Neuronal stem cell (in vitro differentiated cells): Measurements from ENCODE around the gene CCDC30.

Experiments
- DNase-seq: peaks from one replicate; pipeline ENCODE4 v3.0.0-alpha.2; 2013; ENCODE audit warnings: low spot score
- H2AFZ ChIP-seq: one replicate; pipeline ENCODE4 v1.6.1; 2013; ENCODE audit warnings: mild to moderate bottlenecking, low read length, inconsistent platforms
- H2AK5ac ChIP-seq: 2 replicates; pipeline ENCODE4 v1.6.1; 2013; ENCODE audit warnings: low read depth, mild to moderate bottlenecking, inconsistent platforms, low read length, moderate library complexity, mixed read lengths
- H2BK120ac ChIP-seq: 2 replicates; pipeline ENCODE4 v1.6.1; 2013; ENCODE audit warnings: low read depth, mild to moderate bottlenecking, inconsistent platforms, low read length, moderate library complexity, mixed read lengths
- H2BK12ac ChIP-seq: one replicate; pipeline ENCODE4 v1.6.1; 2013; ENCODE audit warnings: low read length, inconsistent platforms
- H2BK15ac ChIP-seq: 2 replicates; pipeline ENCODE4 v1.6.1; 2013; ENCODE audit warnings: mild to moderate bottlenecking, low read length, inconsistent platforms, mixed read lengths
- H2BK5ac ChIP-seq: one replicate; pipeline ENCODE4 v1.6.1; 2013; ENCODE audit warnings: inconsistent platforms, mild to moderate bottlenecking, low read length, moderate library complexity
- H3K14ac ChIP-seq: one replicate; pipeline ENCODE4 v1.6.1; 2013; ENCODE audit warnings: low read length, inconsistent platforms
- H3K18ac ChIP-seq: 2 replicates; pipeline ENCODE4 v1.6.1; 2013; ENCODE audit warnings: low read length, inconsistent platforms
- H3K23ac ChIP-seq: 2 replicates; pipeline ENCODE4 v1.6.1; 2013; ENCODE audit warnings: low read depth, mild to moderate bottlenecking, mixed read lengths, low read length, inconsistent platforms; ENCODE audit not compliant: poor library complexity
- H3K27ac ChIP-seq: replicated peaks from 3 replicates; pipeline ENCODE4 v1.5.1; 2013; ENCODE audit warnings: low read length, inconsistent platforms
- H3K27me3 ChIP-seq, 3 experiments: 2 replicates each; pipeline ENCODE4 v1.6.1; 2013; ENCODE audit warnings: low read length in 3 of 3, mild to moderate bottlenecking in 2 of 3, inconsistent platforms in 1 of 3, low read depth in 1 of 3, mixed read lengths in 1 of 3, moderate library complexity in 1 of 3; ENCODE audit not compliant: control insufficient read depth in 3 of 3, insufficient read depth in 3 of 3
- H3K36me3 ChIP-seq, 2 donors: replicated peaks in 1 of 2; 2 replicates each; pipeline ENCODE4 v1.6.1; 2013; ENCODE audit warnings: low read length in 2 of 2; ENCODE audit not compliant: control insufficient read depth in 2 of 2, insufficient read depth in 2 of 2
- H3K4ac ChIP-seq: 2 replicates; pipeline ENCODE4 v1.6.1; 2013; ENCODE audit warnings: inconsistent platforms, mild to moderate bottlenecking, low read length, moderate library complexity
- H3K4me1 ChIP-seq, 2 donors: 1 replicate in 1 of 2; 2 replicates in 1 of 2; pipeline ENCODE4 v1.6.1; 2013; ENCODE audit warnings: low read length in 2 of 2, low read depth in 1 of 2; ENCODE audit not compliant: control insufficient read depth in 2 of 2, insufficient read depth in 1 of 2
- H3K4me2 ChIP-seq: one replicate; pipeline ENCODE4 v1.6.1; 2013; ENCODE audit warnings: mild to moderate bottlenecking, low read length, inconsistent platforms; ENCODE audit not compliant: insufficient read depth, poor library complexity, severe bottlenecking
- H3K4me3 ChIP-seq, 2 donors: 2 replicates each; pipeline ENCODE4 v1.5.1; 2013; ENCODE audit warnings: low read length in 2 of 2, mild to moderate bottlenecking in 2 of 2, inconsistent platforms in 1 of 2, moderate library complexity in 1 of 2
- H3K79me1 ChIP-seq: one replicate; pipeline ENCODE4 v1.6.1; 2013; ENCODE audit warnings: low read depth, mild to moderate bottlenecking, inconsistent platforms, low read length, moderate library complexity
- H3K9ac ChIP-seq: one replicate; pipeline ENCODE4 v1.6.1; 2013; ENCODE audit warnings: mild to moderate bottlenecking, low read depth, low read length, inconsistent platforms; ENCODE audit not compliant: poor library complexity
- H3K9me3 ChIP-seq, 2 donors: replicated peaks in 1 of 2; 2 replicates each; pipeline versions ENCODE3 to v1.6.1; 2013; ENCODE audit warnings: low read length in 2 of 2, mild to moderate bottlenecking in 2 of 2, inconsistent platforms in 1 of 2, low read depth in 1 of 2, mixed read lengths in 1 of 2, moderate library complexity in 1 of 2; ENCODE audit not compliant: control insufficient read depth in 2 of 2, insufficient read depth in 1 of 2
- H4K8ac ChIP-seq: one replicate; pipeline ENCODE4 v1.6.1; 2013; ENCODE audit warnings: low read depth, mild to moderate bottlenecking, inconsistent platforms, low read length, moderate library complexity
- H4K91ac ChIP-seq: one replicate; pipeline ENCODE4 v1.6.1; 2013; ENCODE audit warnings: low read length, low read depth, mild to moderate bottlenecking, inconsistent platforms; ENCODE audit not compliant: poor library complexity
- WGBS, 2 donors: extraction: QIAGEN DNeasy Blood & Tissue Kit; methylation state at CpG; one replicate each; pipeline ENCODE4 v1.1.7; 2013; ENCODE audit warnings: missing lambda C conversion rate in 2 of 2, mixed read lengths in 1 of 2; ENCODE audit not compliant: insufficient read length in 2 of 2, insufficient replicate concordance in 1 of 2; ENCODE audit errors: extremely low coverage in 2 of 2; 5-methylcytosine and 5-hydroxymethylcytosine counted together

CCDC30 gene

DNA sequence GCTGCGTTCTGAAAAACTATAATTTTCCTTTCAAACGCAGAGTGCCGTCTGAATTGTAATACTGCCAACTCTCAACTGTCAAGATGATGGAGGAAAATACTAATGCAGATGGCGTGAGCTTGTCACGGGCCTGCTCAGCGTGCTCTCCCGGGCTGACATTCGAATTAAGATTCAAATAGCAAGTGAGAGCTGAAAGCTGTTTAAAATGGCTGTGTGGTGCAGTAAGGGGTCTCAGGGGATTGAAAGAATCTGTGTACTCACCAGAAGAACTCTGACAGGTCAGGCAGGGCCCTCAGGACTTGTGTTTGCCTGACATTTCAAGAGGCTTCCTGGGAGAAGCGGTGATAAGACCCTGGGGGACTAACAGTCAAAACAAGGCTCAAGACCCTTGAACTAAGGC lies 40.3 kb upstream of the CCDC30 start:
- H2BK12ac ChIP-seq: no peak overlapping the region
- no peak overlapping the region for H2BK5ac ChIP-seq
- no peak overlapping the region for H3K4me3 ChIP-seq
- H2AK5ac ChIP-seq: no peak overlapping the region
- no peak overlapping the region for H3K23ac ChIP-seq
- no peak overlapping the region for H3K4ac ChIP-seq
- H3K27ac ChIP-seq: no peak overlapping the region
- peaks cover 2 to 4% of the 10 kb centered on the region in 2 donors for H3K4me1 ChIP-seq
- no peak overlapping the region for H4K8ac ChIP-seq
- no peak overlapping the region for H4K91ac ChIP-seq
- no peak overlapping the region for H3K4me2 ChIP-seq
- peak overlapping the region; percentile 15 for H2AFZ ChIP-seq
- H3K36me3 ChIP-seq: no peaks in the 10 kb centered on the region
- no peak for DNase-seq
- H3K9me3 ChIP-seq: no peaks in the 10 kb centered on the region
- no peak overlapping the region for H3K14ac ChIP-seq
- H3K27me3 ChIP-seq: peaks cover 0 to 33% (median 0%) of the 10 kb centered on the region in 3 experiments
- no peak overlapping the region for H3K9ac ChIP-seq
- WGBS, 2 donors: no CpG with 5 or more reads among the region's 9 CpGs
- H2BK15ac ChIP-seq: no peak overlapping the region
- H2BK120ac ChIP-seq: no peak overlapping the region
- peaks cover 2% of the 10 kb centered on the region for H3K79me1 ChIP-seq
- H3K18ac ChIP-seq: no peak overlapping the region

DNA sequence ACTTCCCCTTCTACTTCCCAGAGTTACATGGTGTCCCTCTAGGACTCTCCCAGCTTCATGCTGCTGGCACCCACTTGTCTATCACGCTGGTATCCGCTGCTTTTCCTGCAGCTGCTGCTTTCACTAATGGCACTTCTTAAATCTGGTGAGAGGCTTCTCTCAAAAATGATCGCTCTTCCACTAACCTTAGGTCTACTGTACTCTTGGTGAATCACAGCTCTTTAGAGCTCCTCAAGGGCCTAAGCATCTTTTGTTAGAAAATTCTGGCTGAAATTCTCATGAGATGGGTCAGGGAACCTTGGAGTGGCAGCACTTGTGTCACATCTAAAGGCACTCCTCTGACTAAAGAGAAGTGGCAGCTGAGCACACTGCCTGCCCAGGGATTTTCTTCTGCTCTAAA lies 39.4 kb upstream of the CCDC30 start:
- no peak overlapping the region for H4K8ac ChIP-seq
- no peak overlapping the region for H2BK5ac ChIP-seq
- H3K9ac ChIP-seq: no peak overlapping the region
- DNase-seq: no peak
- no peak overlapping the region for H3K4ac ChIP-seq
- no peak overlapping the region for H2AK5ac ChIP-seq
- no peak overlapping the region for H3K27ac ChIP-seq
- H3K36me3 ChIP-seq: no peaks in the 10 kb centered on the region
- H3K79me1 ChIP-seq: peaks cover 2% of the 10 kb centered on the region
- no peak overlapping the region for H3K18ac ChIP-seq
- no peak overlapping the region for H3K23ac ChIP-seq
- no peak overlapping the region for H2BK120ac ChIP-seq
- no peak overlapping the region for H2AFZ ChIP-seq
- no peaks in the 10 kb centered on the region for H3K9me3 ChIP-seq
- peaks cover 0 to 33% (median 0%) of the 10 kb centered on the region in 3 experiments for H3K27me3 ChIP-seq
- WGBS, 2 donors: no CpG with 5 or more reads among the region's 3 CpGs
- H3K4me1 ChIP-seq: peaks cover 2 to 4% of the 10 kb centered on the region in 2 donors
- H2BK15ac ChIP-seq: no peak overlapping the region
- H3K4me2 ChIP-seq: no peak overlapping the region
- no peak overlapping the region for H4K91ac ChIP-seq
- no peak overlapping the region for H3K14ac ChIP-seq
- H3K4me3 ChIP-seq: no peak overlapping the region
- H2BK12ac ChIP-seq: no peak overlapping the region

- Histone ChIP-seq H3K4me1 (peaks cover 2 to 4% of the 10 kb centered on the region in 2 donors), H3K4ac (no peak overlapping the region), H2AK5ac (no peak overlapping the region), H2BK15ac (no peak overlapping the region), H3K27ac (no peak overlapping the region), H3K9ac (no peak overlapping the region), H3K4me2 (no peak overlapping the region), H2BK5ac (no peak overlapping the region), H3K4me3 (no peak overlapping the region), H3K27me3 (peaks cover 0 to 32% (median 0%) of the 10 kb centered on the region in 3 experiments), H3K14ac (no peak overlapping the region), H3K36me3 (no peaks in the 10 kb centered on the region), H2BK120ac (no peak overlapping the region), H2AFZ (no peak overlapping the region), H4K91ac (no peak overlapping the region), H3K23ac (no peak overlapping the region), H3K18ac (no peak overlapping the region), H3K79me1 (peaks cover 2% of the 10 kb centered on the region), H3K9me3 (no peaks in the 10 kb centered on the region), H2BK12ac (no peak overlapping the region), H4K8ac (no peak overlapping the region)
- no peak for DNase-seq
- WGBS, 2 donors: no CpG with 5 or more reads among the region's 4 CpGs
Observed at GRCh38 chr1:42424201-42424600, 38.9 kb upstream of the CCDC30 start.

- WGBS, 2 donors: no CpG with 5 or more reads among the region's 4 CpGs
- no peak for DNase-seq
- no peak overlapping the region for H4K8ac ChIP-seq
Observed at GRCh38 chr1:42427240-42427639, 35.8 kb upstream of the CCDC30 start.

More at GRCh38 chr1:42427240-42427639, 35.8 kb upstream of the CCDC30 start:
- H3K4ac ChIP-seq: no peak overlapping the region
- no peak overlapping the region for H2BK15ac ChIP-seq
- no peaks in the 10 kb centered on the region for H3K9me3 ChIP-seq
- H3K23ac ChIP-seq: no peak overlapping the region
- no peak overlapping the region for H2BK12ac ChIP-seq
- peaks cover 0 to 15% (median 0%) of the 10 kb centered on the region in 3 experiments for H3K27me3 ChIP-seq
- no peak overlapping the region for H2BK120ac ChIP-seq
- no peak overlapping the region for H2AFZ ChIP-seq
- H2AK5ac ChIP-seq: no peak overlapping the region
- H3K79me1 ChIP-seq: peaks cover 2% of the 10 kb centered on the region
- H3K14ac ChIP-seq: no peak overlapping the region
- H4K91ac ChIP-seq: no peak overlapping the region
- H3K4me2 ChIP-seq: no peak overlapping the region
- no peak overlapping the region for H3K9ac ChIP-seq
- no peak overlapping the region for H3K4me3 ChIP-seq
- no peak overlapping the region for H3K27ac ChIP-seq
- H3K4me1 ChIP-seq: peaks cover 0 to 4% of the 10 kb centered on the region in 2 donors
- H3K36me3 ChIP-seq: no peaks in the 10 kb centered on the region
- no peak overlapping the region for H2BK5ac ChIP-seq
- no peak overlapping the region for H3K18ac ChIP-seq
